GM21786 (cell line): ENCODE measurements around the gene SFXN5.

Experiments
- ATAC-seq: cut with Tn5 transposase; IDR thresholded peaks from one replicate; pipeline ENCODE4 v1.9.1; 2021; ENCODE audit not compliant: unreplicated experiment

SFXN5 gene

GRCh38 chr2:72981536-72981935 is 90.0 kb downstream of the SFXN5 start:
- ATAC-seq: no peak

DNA sequence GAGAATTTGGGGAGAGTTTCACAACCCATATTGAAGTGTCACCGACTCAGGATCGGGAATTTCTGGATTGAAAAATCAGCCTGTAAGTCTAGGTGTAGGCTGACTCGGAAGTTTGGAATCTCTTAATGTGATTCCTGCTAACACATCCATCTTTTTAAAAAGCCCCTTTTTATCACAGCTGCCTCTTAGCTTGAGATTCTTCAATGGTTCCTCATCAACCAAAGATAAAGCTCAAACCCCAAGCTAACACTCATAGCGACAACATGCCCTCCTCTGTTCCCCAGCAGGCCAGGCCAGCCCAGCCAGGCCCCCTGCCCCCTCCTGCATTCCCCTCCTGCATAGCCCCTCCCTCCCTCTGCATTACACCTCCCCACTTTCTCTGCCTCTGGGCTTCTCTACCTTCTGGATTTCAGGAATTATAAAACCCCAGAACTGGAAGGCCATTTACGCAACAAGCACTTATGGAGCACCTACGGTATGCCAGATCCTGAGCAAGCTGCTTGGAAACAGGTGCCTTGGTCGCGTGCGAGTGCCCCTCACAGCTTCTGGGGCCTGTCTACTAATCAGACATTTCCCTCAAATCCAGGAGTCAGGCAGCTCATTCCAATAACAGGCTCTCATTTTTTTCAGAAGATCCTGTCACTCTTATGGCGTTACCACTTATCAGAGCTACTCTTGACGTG is 90.8 kb downstream of the SFXN5 start:
- no peak for ATAC-seq

DNA sequence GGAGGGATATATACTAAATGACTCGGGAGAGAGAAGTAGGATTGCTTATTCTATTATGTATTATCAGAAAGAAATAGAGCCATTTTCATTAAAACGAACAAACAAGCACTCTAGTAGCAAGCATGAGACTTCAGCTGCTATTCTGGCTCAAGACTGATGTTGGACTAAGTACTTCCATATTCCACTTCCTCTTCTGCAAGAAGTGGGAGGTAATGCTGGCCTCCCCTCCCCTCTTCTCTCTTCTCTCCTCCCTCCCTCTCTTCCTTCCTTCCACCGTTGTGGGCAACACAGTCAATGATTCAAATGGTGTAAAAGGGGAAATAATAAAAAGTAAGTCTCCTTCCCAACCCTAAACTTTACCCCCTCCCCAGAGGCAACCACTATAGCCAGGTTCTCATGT is 91.6 kb downstream of the SFXN5 start:
- no peak for ATAC-seq

- no peak for ATAC-seq
These were observed 96.5 kb downstream of the SFXN5 start for GRCh38 chr2:72975017-72975416.

- no peak for ATAC-seq
These were observed 97.1 kb downstream of the SFXN5 start for GRCh38 chr2:72974436-72974754.

GRCh38 chr2:72973566-72974435 is 97.7 kb downstream of the SFXN5 start:
- peak; percentile 88 for ATAC-seq

DNA sequence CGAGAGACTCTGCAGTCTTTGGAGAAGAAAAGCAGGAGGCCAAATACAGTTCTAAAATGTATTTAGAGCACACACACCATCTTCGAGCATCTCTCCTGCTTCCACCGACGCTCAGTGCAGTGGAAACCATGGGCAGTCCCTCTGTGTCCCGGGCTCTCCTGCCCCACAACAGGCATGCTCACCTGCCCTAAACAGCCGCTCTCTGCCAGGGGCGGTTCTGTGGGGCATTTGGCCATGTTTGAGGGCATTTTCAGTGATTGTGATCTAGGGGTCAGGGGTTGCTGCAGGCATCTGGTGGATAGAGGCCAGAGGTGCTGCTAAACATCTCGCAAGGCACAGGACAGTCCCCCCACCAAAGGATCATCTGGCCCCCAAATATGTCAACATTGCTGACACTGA is 98.4 kb downstream of the SFXN5 start:
- ATAC-seq: no peak

DNA sequence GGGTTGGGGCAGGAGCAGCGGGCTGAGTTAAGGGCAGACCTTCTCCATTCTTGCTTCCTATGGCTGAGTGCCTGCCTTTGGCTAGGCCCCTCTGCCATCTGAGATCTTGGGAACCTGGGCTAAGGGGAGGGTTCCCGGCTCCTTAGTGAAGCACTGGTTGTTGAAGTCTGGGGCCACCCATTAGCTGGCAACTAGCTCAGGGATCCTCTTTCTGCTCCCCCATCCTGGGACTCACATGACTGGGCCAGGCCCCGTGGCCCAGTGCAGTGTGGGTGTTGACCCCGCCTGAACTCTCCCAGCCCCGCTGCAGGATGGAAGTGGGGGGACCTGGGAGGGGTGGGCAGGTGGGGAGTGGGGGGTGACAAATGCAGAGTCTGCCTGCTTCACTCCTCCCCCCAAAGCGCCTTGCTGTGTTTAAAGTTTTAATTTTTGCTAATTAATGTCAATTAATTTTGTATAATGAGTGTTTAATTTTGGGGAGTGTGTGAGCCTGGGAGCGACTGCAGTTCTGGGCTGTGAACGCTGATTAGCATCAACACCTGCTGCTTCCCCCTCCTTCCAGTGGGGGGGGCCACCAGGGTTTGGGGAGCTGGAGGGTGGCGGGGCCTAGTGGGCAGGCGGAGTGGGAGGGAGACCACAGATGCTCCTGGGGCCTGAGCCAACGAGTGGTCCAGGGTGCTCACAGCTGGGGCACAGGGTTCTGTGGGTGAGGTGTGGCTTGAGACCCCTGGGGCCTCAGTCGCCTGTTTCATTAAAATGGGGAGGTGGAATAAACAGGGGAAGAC is 99.0 kb downstream of the SFXN5 start:
- ATAC-seq: no peak

- ATAC-seq: no peak
These were observed 100.5 kb downstream of the SFXN5 start for GRCh38 chr2:72971036-72971435.

DNA sequence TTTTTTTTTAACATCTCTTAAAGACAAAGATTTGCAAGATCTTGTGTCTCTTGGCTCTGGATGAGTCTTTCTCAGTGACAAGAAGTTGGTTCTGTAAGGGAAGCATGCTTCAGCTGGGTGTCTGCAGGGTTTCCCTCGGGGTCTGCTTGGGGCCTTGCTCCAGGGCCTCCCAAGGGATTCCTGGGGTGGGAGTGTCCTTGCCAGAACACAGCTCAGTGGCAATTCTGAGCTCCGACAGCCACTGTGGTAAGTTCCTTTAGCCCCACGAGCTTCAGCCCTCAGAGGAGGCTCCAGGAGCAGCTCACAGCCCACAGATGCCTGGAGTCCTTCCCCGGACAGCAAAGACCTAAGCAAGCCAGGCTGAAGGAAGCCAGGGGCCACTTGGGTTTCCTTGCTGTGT is 101.8 kb downstream of the SFXN5 start:
- ATAC-seq: no peak

DNA sequence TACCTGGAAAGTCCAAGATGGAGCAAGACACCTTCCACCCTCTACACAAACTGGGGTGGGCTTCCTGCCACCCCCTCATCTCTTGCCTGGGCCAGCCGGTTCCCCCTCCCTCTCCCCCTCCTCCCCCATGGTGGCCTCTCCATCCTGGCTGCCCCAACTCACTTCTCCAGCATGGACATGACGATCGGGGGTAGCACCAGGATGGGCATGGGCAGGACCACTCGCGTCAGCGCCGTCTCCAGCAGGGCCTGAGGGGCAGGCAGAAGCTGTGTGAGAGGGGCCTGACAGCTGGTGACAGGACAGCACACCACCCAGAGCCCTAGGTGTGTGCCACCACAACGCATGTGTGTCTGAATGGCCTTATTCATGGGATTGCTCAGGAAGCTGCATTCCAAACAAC is 103.2 kb downstream of the SFXN5 start:
- ATAC-seq: no peak

DNA sequence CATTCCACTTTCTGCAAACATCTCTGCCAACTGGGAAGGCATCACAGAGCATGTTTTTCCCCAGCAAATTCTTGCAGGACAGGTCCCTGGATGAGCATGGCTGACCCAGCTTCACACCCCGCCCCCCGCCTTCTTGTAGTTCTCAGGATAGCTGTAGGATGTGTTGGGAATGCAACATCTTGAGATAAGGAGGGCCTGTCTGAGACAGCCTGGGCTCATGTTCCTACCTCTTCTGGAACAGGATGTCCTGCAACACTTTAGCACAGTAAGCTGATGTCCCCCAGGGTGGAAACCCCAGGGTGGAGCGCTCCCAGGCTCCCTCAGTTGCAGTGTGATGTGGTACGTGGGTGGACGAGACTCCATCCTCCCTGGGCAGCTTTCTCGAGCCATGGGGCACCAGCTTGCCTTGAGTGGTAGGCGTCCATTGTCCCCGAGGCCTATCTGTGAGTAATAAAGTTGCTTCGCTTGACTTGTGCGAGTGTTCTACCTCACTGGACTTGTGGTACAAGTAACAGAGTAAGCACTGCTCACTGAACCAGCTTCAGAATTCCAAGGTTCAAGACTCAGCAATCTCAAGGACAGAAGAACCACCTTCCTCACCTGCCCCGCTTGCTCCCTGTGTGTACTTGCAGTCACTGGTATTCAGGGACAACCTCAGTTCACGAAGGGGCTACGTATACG is 105.6 kb downstream of the SFXN5 start:
- ATAC-seq: no peak

GRCh38 chr2:72965016-72965415 is 106.5 kb downstream of the SFXN5 start:
- no peak for ATAC-seq

DNA sequence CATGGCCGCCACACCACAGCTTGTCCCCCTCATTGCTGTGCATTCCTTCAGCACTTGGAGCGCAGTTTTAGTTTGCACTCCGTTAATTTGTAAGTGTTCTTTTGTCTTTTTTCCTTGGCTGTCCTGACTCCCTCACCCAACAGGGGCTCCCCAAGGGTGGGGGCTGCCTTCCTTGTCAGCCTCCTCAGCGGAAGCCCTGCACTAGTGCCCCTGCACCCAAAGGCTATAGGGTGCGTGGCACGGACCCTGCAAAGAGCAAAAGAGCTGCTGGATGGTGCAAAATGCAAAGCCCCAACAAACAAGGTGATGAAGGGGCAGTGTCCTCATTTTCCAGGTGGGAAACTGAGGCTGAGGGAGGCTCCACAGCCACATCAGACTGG is 107.4 kb downstream of the SFXN5 start:
- ATAC-seq: no peak

GRCh38 chr2:72963423-72964145 is 107.9 kb downstream of the SFXN5 start:
- ATAC-seq: no peak

DNA sequence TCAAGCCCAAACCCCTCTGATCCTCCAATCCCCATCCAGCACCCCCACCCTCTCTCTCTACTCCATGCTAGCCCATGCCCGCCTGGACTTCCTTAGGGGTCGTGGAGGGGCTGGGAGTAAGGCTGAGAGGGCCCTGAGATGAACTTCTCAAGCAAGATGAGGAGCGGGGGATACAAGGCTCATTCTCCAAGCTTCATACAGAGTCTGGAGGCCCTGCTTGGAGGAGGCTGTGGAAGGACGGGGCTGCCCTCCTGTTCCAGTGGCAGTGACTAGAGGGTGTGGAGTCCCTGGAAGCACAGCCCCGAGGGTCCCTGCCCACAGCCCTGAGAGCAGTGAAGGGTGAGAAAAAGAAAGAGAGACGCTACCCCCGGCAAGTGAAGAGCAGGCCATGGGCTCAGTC is 108.6 kb downstream of the SFXN5 start:
- no peak for ATAC-seq

DNA sequence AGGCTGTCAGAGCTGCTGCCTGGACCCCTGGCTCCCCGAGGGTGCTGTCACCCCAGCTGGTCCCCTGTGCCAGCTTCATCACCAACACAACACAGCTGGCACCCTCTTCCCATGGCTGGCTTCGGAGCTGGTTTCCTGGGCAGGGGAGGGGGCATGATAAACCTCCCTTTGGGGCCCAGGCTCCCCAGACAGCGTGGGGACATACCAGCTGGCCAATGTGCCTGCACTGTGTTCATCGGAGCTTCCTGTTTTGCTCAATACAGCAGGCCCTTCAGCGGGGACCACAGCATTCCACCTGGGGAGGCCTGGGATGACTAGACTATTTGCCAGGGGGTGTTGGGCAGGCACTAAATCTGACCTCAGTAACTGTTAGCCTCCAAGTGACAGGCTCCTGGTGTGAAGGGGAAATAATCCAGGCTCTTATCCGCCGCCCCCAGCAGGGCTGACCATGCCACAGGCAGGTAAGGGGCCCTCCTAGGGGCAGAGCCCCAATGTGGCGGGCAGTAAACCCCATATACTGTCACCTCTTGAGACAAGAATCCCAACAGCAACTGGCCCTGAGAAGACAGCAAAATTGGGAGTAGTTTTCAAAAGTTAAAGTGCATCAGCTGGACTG is 109.6 kb downstream of the SFXN5 start:
- no peak for ATAC-seq

GRCh38 chr2:72961036-72961720 is 110.3 kb downstream of the SFXN5 start:
- ATAC-seq: no peak
